ENCODE measurements around the gene OFD1.

- TF ChIP-seq CTCF (IDR thresholded peaks at IDR 0.05; ENCODE audit: poor library complexity) = no peak
- TF ChIP-seq EZH2 (IDR thresholded peaks at IDR 0.05; ENCODE audit: borderline replicate concordance) = no peak
- no peak for TF ChIP-seq EZH2phosphoT487 (IDR thresholded peaks at IDR 0.05; ENCODE audit: low read depth, severe bottlenecking, unreplicated experiment)
Measured at GRCh38 chrX:13793897-13794296, 59.3 kb downstream of the OFD1 start.

All from hepatocyte (in vitro differentiated cells).